Measurements from ENCODE around the gene MTHFD1L. TPM values are rescaled to one million over a fixed set of nuclear protein-coding genes. Genes with fewer than 3 reads are reported as not detected.

Gene MTHFD1L
- total and polyA plus RNA-seq, 9 of the 15 experiments (the other 6 are each of a cell fraction or from before 2014, with no cell fraction given) = 20.9 to 128 (median 61.0) TPM

GRCh38 chr6:150840185-150840584, 25.3 kb upstream of the MTHFD1L start:
- in situ Hi-C loops (cut with MboI) (no loop called here), intact Hi-C loops (cut with micrococcal nuclease) (no loop called here)
- no peaks in the 10 kb centered on the region for H3K36me3 ChIP-seq (ENCODE audit: control insufficient read depth, insufficient read depth, low read length)
- no peaks in the 10 kb centered on the region for H4K20me1 ChIP-seq (replicated peaks; ENCODE audit: control insufficient read depth, insufficient read depth, low read length)
- ATAC-seq (no peak), FAIRE-seq (no peak), DNase-seq (ENCODE audit: extremely low read depth in 1 of 4, low spot score in 3 of 4) (no peak)
- peaks cover 16% of the 10 kb centered on the region in 2 experiments; a peak in 4 of 5 replicates for H3K27me3 ChIP-seq (ENCODE audit: control insufficient read depth in 2 of 2, insufficient read depth in 2 of 2, low read length in 2 of 2)
- no peak overlapping the region for H3K9ac ChIP-seq (ENCODE audit: insufficient read depth in 1 of 2, low read depth in 2 of 2, low read length in 2 of 2)
- H3K9me3 ChIP-seq (replicated peaks; ENCODE audit: control insufficient read depth, insufficient read depth, low read depth, low read length) = no peaks in the 10 kb centered on the region
- WGBS (ENCODE audit: insufficient coverage, low coverage, missing lambda C conversion rate) = 10% methylated on average over 3 of the region's 4 CpGs
- H3K27ac ChIP-seq (ENCODE audit: extremely low read depth, low read depth, low read length) = no peak overlapping the region
- H3K9me1 ChIP-seq (ENCODE audit: control insufficient read depth, insufficient read depth, low read length) = no peaks in the 10 kb centered on the region
- no TSS peak for BruUV-seq (replicated peaks)
- peaks cover 0 to 4% of the 10 kb centered on the region in 2 experiments; a peak in 1 of 5 replicates for H3K4me1 ChIP-seq (replicated peaks in 1 of 2; ENCODE audit: control insufficient read depth in 2 of 2, insufficient read depth in 2 of 2, low read length in 2 of 2)
- H3K79me2 ChIP-seq (ENCODE audit: control insufficient read depth, insufficient read depth, low read length) = no peaks in the 10 kb centered on the region
- H3K4me3 ChIP-seq = no peak overlapping the region
- no peak overlapping the region for H2AFZ ChIP-seq (ENCODE audit: low read depth, low read length)
- ChIA-PET CTCF (ENCODE audit: low intra/inter-chr PET ratio) (no interaction called here), POLR2A (interaction anchor here (0.5 kb wide), 1 partner anchor 10 kb away, joined by 3 read pairs; no protein-coding TSS in a partner anchor)
- H3K4me2 ChIP-seq (ENCODE audit: insufficient read depth, low read length) = no peak overlapping the region
- TF ChIP-seq ZBTB12 (CRISPR knock-in tag; IDR thresholded peaks at IDR 0.05) (no peak), ETV5 (CRISPR knock-in tag; IDR thresholded peaks at IDR 0.05; ENCODE audit: low read depth) (no peak), TAL1 (IDR thresholded peaks at IDR 0.05) (no peak), NR0B1 (IDR thresholded peaks at IDR 0.05; ENCODE audit: partially characterized antibody) (no peak), RCOR1 (IDR thresholded peaks at IDR 0.05; ENCODE audit: borderline replicate concordance in 1 of 2, low read depth in 2 of 2, low read length in 2 of 2) (no peak), ZNF140 (CRISPR knock-in tag; IDR thresholded peaks at IDR 0.05) (no peak)

Measured in K562 (cell line).